Stimulated activated CD4-positive, alpha-beta T cell treated with anti-CD3 and anti-CD28 coated beads, TNF-alpha, amount 100 ng/mL, for 48 hours (primary cell): ENCODE measurements around the gene SLC27A3.
A peak's percentile ranks its signal among the peaks of the same experiment; 100 is the strongest.
"Not testable (repeated sequence)": the region's sequence is repeated elsewhere in the genome, so short reads cannot be mapped to it uniquely, and the experiment has no call there.

Experiments used
- DNase-seq, 3 donors: peaks; one replicate each; pipeline ENCODE4 v3.0.0-alpha.2; 2020; ENCODE audit warnings: low read depth in 3 of 3

The SLC27A3 gene

GRCh38 chr1:153763365-153764225, 11.6 kb upstream of the SLC27A3 start:
- DNase-seq: no peak

GRCh38 chr1:153764310-153764709, 10.9 kb upstream of the SLC27A3 start:
- DNase-seq: no peak

- DNase-seq: not testable (repeated sequence)
These were observed 8.5 kb upstream of the SLC27A3 start for GRCh38 chr1:153766663-153767062.

- no peak for DNase-seq
These were observed 7.7 kb upstream of the SLC27A3 start for GRCh38 chr1:153767519-153767918.

DNA sequence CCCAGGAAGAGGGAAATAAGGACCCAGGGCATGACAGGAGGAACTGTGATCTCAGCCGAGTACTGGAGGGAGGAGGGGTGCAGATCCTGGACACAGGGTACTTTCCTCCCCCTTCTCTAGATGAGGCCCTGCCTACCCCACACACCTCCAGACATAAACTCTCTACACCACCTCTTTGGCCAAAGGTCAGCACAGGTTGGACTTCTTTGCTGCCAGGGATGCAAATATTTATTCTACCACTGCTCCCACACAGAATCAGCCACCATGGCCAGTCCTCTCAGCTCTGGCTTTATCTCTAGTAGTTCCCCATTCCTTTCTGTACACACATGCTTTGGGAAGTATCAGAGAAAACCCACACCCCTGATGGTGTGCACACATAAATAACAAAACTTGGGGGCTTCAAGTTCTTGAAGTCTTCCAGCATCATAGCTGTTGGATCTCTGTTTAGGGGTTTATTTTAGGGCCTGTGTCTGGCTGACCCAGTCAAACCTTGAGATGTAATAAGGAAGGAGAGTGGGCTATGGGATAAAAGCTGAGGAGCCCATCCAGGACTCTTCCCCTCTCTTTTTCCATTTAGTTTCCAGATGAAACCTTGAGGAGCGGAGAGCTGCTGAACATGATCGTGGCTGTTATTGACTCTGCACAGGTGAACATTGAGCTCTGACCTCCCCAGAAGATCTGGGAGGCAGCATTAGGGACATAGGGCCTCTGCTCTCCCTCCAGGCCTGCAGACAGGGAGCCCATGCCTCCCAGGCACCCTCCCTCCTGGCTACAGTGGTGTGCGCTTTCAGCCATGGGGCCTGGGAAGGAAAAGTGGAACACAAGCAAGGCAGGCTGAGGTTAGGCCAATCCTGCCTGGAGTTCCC, 6.7 kb upstream of the SLC27A3 start:
- no peak for DNase-seq

DNA sequence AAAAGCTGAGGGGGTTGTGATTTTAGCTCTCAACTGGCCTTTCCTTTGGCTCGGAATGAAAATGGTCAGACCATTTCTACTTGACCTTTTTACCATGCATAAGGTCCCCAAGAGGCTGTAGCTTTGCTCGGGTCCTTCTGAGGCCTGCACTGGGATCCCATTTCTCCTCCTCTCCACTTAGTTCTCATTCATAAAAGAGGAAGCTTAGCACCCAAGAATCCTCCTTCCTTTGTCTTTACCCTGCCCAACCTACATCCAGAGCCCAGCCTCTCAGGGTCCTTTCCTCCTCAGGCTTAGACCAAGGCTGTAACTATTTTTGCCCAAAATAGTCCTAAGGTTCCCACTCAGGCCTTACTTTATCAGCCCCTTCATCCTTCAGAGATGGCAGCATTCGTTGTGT, 6.0 kb upstream of the SLC27A3 start:
- DNase-seq: no peak

DNA sequence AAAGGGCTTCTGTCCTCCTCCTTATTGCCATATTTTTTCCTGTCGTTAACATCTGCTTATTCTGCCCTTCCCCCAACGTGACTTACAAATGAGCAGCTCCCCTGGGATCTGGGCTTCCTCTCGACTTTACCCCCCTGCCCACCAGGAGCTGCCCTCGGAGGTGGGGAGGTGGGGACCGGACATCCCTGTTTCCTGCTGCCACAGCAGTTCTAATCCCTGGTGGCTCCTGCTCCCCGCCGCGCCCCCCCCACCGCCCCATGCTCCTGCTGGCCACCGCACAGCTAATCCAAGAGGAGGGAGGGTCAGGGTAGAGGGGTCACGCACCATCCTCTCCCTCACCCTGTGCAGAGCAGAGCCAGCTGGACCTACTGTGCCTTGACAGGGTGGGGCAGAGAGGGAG, 4.4 kb upstream of the SLC27A3 start:
- no peak for DNase-seq

- DNase-seq: no peak
These were observed 3.9 kb upstream of the SLC27A3 start for GRCh38 chr1:153771261-153771660.

DNA sequence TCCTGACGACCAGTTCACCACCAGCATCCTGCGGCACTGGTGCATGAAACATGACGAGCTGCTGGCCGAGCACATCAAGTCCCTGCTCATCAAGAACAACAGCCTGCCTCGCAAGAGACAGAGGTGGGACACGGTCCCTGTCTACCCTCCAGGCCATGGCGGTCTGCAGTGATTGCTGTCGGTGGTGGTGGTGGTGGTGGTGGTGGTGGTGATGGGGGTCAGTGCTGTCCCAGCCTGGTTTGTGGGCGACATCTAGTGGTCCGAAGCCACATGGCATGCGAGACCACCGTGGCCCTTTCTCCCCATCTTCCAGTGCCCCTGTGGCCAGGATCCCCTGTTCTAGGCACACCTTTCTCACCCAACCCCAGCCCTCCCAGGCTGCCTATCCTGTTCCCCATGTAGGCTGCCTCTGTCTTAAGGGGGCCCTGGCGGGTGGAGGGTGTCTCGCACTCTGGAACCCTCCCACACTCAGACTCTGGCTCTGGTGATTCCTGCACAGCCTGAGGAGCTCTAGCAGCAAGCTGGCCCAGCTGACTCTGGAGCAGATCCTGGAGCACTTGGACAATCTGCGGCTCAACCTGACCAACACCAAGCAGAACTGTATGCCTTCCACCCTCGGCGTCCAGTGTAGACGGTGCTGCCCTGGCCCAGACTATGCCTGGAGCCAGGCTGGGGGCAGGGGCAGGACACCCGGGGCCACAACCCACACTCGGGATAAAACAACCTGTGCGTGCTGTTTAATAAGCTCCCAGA, 3.2 kb upstream of the SLC27A3 start:
- DNase-seq: no peak

GRCh38 chr1:153773096-153773921, 1.9 kb upstream of the SLC27A3 start:
- no peak for DNase-seq

DNA sequence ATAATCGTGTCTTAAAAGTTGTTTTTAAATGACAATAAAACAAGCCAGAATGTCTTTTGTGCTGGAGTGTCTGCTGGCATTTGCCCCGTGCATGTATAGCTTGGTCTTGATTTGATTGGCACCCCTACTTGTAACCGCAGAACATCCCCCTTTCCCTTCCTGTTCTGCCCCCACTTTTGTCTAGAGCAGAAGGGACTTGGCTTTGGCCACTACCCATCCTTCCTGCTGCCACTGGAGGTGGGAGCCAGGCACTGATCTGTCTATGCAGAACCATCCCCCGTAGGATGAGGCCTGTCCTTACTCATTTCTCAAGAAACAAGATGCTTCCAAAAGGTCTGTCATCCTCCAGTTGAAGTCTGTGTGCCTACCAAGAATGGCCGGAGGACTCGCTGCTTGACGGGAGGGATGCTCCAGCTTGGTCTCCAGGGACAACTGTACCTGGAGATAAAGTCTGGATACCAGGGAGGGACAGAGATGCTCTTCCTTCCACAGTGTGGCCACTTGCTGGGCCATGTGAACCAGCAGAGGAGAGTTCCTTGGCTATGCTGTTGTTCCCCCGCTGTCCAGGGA, 1.1 kb upstream of the SLC27A3 start:
- no peak for DNase-seq

DNA sequence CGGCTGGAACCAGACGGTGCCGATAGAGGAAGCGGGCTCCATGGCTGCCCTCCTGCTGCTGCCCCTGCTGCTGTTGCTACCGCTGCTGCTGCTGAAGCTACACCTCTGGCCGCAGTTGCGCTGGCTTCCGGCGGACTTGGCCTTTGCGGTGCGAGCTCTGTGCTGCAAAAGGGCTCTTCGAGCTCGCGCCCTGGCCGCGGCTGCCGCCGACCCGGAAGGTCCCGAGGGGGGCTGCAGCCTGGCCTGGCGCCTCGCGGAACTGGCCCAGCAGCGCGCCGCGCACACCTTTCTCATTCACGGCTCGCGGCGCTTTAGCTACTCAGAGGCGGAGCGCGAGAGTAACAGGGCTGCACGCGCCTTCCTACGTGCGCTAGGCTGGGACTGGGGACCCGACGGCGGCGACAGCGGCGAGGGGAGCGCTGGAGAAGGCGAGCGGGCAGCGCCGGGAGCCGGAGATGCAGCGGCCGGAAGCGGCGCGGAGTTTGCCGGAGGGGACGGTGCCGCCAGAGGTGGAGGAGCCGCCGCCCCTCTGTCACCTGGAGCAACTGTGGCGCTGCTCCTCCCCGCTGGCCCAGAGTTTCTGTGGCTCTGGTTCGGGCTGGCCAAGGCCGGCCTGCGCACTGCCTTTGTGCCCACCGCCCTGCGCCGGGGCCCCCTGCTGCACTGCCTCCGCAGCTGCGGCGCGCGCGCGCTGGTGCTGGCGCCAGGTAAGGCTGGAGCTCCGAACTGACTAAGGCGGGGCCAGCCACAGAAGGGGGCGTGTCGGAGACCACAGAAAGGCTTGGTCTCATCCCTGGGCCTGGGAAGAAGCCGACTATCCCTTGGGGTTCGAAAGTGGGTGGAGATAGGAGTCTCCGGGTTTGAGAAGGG, 486 bp downstream of the SLC27A3 start:
- peak in 2 of 3 donors; percentile 26 to 65 for DNase-seq

DNA sequence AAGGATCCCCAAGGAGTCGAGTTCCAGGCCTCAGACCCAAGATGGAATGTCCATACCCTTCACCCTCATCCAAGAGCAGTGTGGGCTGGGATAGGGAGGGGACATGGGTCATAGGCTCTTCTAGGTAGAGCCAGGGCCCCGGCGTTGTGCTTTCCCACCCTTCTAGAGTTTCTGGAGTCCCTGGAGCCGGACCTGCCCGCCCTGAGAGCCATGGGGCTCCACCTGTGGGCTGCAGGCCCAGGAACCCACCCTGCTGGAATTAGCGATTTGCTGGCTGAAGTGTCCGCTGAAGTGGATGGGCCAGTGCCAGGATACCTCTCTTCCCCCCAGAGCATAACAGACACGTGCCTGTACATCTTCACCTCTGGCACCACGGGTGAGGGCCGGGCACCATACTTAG, 1.1 kb downstream of the SLC27A3 start:
- no peak for DNase-seq

DNA sequence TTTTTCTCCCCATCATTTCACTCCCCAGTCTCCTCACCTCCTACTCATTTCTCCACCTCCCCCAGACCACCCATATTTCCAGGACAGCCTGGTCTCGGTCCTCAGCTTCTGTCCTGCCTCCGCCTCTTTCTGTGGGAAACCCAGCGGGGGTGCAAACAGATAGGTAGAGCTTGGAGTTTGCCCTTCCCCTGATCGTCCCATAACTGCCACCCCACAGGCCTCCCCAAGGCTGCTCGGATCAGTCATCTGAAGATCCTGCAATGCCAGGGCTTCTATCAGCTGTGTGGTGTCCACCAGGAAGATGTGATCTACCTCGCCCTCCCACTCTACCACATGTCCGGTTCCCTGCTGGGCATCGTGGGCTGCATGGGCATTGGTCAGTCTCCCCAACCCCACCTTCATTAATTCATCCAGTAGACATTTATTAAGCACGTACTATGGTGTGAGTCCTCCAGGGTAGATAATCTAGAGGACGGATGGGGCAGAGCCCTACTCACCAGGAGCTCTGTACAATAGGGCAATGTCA, 1.7 kb downstream of the SLC27A3 start:
- no peak for DNase-seq

GRCh38 chr1:153777648-153778047, 2.4 kb downstream of the SLC27A3 start:
- no peak for DNase-seq

GRCh38 chr1:153778051-153778823, 3.0 kb downstream of the SLC27A3 start:
- DNase-seq: no peak

DNA sequence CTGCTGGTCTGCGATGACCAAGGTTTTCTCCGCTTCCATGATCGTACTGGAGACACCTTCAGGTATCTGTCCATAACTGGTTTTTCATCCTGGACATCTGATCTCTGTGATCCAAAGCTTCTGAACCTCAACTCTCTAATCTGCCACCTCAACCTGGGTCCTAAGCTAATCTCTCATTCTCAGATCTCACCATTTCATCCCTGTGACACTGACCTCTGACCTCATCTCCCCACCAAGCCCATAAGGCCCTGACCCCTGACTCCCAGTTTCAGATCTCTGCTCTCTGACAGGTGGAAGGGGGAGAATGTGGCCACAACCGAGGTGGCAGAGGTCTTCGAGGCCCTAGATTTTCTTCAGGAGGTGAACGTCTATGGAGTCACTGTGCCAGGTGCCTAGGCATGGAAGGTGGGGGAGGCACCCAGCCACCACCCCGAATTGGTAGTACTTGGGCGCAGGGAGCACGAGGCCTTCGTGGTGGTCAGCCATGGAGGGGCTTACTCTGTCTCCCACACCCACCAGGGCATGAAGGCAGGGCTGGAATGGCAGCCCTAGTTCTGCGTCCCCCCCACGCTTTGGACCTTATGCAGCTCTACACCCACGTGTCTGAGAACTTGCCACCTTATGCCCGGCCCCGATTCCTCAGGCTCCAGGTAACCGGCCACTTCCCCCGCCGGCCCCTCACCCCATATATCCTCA, 3.8 kb downstream of the SLC27A3 start:
- no peak for DNase-seq
